Measurements from ENCODE around the gene PUSL1.

The PUSL1 gene

DNA sequence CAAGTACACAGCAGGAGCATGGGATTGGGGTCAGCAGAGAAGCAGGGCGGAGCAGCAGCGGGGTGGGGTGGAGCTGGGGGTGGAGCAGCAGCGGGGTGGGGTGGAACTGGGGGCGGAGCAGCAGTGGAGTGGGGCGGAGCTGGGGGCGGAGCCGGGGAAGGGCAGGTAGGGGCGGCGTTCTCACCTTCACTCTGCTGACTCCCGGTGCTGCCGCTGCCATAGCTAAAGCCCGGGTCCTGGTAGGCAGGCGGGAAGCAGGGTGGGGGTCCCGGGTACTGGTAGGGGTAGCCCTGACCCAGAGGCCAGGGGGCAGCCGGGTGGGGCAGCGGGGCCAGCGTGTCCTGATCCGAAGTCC, 29.4 kb downstream of the PUSL1 start:
- DNase-seq (ENCODE audit: low read depth) = no peak
- TF ChIP-seq, protein P1, sequence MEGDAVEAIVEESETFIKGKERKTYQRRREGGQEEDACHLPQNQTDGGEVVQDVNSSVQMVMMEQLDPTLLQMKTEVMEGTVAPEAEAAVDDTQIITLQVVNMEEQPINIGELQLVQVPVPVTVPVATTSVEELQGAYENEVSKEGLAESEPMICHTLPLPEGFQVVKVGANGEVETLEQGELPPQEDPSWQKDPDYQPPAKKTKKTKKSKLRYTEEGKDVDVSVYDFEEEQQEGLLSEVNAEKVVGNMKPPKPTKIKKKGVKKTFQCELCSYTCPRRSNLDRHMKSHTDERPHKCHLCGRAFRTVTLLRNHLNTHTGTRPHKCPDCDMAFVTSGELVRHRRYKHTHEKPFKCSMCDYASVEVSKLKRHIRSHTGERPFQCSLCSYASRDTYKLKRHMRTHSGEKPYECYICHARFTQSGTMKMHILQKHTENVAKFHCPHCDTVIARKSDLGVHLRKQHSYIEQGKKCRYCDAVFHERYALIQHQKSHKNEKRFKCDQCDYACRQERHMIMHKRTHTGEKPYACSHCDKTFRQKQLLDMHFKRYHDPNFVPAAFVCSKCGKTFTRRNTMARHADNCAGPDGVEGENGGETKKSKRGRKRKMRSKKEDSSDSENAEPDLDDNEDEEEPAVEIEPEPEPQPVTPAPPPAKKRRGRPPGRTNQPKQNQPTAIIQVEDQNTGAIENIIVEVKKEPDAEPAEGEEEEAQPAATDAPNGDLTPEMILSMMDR (IDR thresholded peaks at IDR 0.05; ENCODE audit: control insufficient read depth, insufficient read depth, low read depth, low read length, missing control alignments) = no peak
- H3K4me3 ChIP-seq (ENCODE audit: control insufficient read depth, low read depth, low read length) = no peak overlapping the region

DNA sequence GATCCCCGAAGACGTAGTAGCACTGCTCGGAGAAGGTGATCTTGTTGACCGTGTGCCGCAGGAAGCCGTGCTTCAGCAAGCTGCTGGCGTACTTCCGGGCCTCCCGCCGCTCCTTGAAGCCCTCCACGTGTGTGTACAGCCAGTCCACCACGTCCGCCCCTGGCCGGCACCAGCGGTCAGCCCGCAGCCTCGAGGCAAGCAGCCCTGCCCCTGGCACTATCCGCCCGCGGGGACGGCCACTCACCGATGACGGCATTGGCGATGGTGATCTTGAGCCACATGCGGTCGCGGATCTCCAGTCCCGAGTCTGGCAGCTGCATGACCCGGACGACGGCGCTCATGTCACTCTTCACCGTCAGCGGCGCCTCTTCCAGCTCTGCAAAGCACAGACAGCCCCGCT, 29.9 kb downstream of the PUSL1 start:
- TF ChIP-seq, protein P1 (IDR thresholded peaks at IDR 0.05; ENCODE audit: control insufficient read depth, insufficient read depth, low read depth, low read length, missing control alignments) = no peak
- DNase-seq (ENCODE audit: low read depth) = no peak
- H3K4me3 ChIP-seq (ENCODE audit: control insufficient read depth, low read depth, low read length) = no peak overlapping the region

DNA sequence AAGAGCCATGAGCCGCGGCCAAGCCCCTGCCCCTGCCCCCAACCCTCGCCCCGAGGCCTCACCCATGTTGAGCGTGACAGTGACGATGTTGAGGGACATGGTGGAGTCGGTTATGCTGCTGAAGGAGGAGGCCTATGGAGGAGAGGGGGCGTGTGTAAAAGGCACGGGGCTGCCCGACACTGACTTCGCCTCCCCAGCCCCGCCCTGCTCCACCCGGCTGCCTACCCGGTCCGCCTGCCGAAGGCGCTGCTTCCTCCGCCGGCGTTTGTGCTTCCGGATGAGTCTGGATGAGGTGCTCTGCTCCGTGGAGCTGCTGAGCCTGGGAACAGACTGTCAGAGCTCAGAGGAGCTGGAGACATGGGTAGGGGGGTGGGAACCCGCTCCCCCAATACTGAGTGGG, 31.8 kb downstream of the PUSL1 start:
- H3K4me3 ChIP-seq (ENCODE audit: control insufficient read depth, low read depth, low read length) = no peak overlapping the region
- TF ChIP-seq, protein P1 (IDR thresholded peaks at IDR 0.05; ENCODE audit: control insufficient read depth, insufficient read depth, low read depth, low read length, missing control alignments) = no peak
- no peak for DNase-seq (ENCODE audit: low read depth)

DNA sequence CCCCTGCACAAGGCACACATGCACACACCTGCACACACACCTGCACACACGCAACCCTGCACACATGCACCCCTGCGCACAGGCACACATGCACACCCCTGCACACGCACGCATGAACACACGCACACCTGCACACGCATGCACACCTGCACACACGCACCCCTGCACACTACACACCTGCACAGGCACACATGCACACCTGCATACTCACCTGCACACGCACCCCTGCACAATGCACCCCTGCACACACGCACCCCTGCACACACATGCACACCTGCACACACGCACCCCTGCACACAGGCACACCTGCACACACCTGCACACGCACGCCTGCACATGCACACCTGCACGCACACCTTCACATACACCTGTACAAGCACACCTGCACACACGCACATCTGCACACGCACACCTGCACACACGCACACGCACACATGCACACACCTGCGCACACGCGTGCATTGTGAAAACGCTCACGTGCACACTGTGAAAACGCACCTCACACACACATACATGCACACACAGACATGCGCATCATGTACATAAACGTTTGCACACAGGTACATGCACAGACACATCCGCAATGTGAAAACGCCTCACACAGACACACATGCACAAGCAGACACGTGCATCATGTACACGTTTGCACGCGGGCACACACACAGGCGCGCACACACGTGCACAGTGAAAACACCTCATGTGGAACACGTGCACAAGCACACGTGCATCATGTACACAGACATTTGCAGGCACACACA, 32.6 kb downstream of the PUSL1 start:
- TF ChIP-seq, protein P1 (IDR thresholded peaks at IDR 0.05; ENCODE audit: control insufficient read depth, insufficient read depth, low read depth, low read length, missing control alignments) = no peak
- no peak overlapping the region for H3K4me3 ChIP-seq (ENCODE audit: control insufficient read depth, low read depth, low read length)
- no peak for DNase-seq (ENCODE audit: low read depth)

DNA sequence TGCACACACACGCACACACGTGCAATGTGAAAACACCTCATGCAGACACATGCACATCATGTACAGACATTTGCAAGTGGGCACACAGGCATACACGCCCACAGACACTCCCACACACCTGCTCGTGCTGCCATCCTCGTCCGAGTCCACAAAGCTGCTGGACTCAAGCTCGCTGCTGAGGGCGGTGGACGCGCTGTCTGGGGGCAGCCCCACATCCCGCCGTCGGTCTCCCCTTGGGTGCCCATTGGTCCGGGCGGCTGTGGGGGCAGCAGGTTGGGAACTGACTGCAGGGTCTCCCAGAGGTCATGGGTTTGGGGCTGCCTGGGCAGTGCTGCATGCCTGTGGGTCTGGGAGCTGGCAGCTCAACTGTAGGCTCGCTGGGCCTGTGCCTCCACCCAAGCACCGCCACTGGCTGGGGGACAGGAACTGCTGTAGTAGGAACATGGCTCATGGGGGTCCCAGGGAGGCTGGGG, 33.2 kb downstream of the PUSL1 start:
- DNase-seq (ENCODE audit: low read depth) = no peak
- TF ChIP-seq, protein P1 (IDR thresholded peaks at IDR 0.05; ENCODE audit: control insufficient read depth, insufficient read depth, low read depth, low read length, missing control alignments) = no peak
- H3K4me3 ChIP-seq (ENCODE audit: control insufficient read depth, low read depth, low read length) = no peak overlapping the region

DNA sequence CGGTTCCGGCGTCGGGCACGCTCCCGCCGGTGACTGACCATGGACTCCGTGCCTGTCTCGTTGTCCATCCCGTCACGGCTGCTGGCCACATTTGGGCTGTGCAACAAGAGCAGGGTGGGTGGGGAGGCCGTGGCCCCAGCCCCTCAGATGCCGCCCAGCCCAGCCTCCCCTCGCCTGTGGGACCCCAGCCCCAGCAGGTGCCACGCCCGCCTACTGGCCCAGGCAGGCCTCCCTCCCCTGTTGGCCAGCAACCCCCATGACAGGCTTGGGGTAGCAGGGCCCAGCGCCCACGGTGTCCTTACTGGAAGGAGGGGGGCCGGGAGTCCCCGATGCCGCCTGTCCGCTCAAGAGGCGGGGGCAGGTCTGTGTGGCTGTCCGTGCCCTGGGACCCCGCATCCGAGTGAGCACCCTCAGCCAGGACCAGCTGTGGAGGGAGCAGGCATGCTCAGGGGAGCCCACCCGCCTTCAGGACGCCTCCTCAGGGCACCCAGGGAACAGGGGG, 33.7 kb downstream of the PUSL1 start:
- TF ChIP-seq, protein P1 (IDR thresholded peaks at IDR 0.05; ENCODE audit: control insufficient read depth, insufficient read depth, low read depth, low read length, missing control alignments) = no peak
- no peak overlapping the region for H3K4me3 ChIP-seq (ENCODE audit: control insufficient read depth, low read depth, low read length)
- no peak for DNase-seq (ENCODE audit: low read depth)
